Ramos (cell line): ENCODE data around the gene CLEC4D.
"Not testable (repeated sequence)": the region's sequence is repeated elsewhere in the genome, so short reads cannot be mapped to it uniquely, and the experiment has no call there.

Source experiments
- in situ Hi-C: fragments of 300-500 bp; cut with MboI; formaldehyde crosslinking; loops from one replicate; pipeline ENCODE4 v1.14.3; 2022; ENCODE audit warnings: low sequenced_read_pairs; ENCODE audit not compliant: unreplicated experiment

CLEC4D gene

DNA sequence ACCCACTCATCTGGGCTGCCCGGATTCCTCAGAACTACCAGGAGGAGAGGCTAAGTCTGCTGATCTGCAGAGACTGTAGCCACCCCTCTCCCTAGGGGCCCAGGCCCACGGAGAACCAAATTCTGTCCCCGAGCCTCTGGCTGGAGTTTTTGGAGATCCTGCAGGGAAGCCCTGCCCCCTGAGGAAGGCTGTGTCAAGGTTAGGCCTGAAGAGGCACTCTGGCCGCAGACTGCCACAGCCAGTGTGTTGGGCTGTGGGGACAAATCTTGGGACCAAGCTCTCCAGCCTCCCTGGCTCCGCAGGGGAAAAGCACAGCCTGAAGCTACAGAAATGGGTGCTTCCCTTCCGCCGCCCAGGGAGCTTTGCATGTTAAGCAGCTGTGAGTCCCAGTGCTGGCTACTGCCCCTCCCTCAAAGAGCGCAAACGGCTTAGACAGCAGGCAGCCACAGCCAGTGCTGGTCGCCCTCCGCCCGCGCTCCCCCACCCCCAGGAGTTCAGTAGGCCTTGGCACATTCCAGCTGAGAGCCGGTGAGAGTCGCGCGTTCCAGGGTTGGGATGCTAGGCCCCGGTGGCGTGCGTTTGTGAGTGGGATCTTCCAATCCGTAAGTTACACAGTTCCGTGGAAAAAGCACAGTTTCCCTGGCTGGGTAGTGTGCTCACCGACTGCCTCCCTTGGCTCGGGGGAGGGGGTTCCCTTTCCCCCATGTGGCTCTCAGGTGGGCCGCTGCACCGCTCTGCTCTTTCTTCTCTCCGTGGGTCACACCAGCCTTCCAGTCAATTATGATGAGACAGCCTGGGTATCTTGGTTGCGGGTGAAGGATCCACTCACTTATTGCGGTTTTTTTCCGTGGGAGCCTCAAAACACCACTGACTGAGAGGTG lies 14.2 kb downstream of the CLEC4D start:
- in situ Hi-C loops = loop anchor here (25.0 kb wide), 1 partner anchor 335 kb away; no protein-coding TSS in a partner anchor

DNA sequence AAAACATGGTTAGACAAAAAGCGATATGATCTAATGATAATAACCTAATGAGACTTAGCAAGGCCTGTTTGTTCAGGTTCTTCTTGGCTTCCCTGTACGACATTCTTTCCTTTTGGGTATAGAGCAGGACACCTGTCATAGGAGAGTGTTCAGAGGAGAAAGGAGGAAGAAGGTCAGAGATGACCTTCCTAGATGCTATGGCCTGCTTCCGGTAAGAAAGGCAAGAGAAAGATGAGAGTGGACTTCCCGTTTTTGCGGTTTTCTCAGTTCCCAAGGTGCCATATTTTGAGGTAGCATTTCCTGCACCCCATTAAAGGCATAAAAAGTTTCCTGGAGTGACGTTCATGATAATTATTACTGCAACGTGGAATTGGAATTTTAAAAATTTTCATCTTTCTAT lies 18.7 kb downstream of the CLEC4D start:
- in situ Hi-C loops = loop anchor here (25.0 kb wide), 1 partner anchor 330 kb away; no protein-coding TSS in a partner anchor

DNA sequence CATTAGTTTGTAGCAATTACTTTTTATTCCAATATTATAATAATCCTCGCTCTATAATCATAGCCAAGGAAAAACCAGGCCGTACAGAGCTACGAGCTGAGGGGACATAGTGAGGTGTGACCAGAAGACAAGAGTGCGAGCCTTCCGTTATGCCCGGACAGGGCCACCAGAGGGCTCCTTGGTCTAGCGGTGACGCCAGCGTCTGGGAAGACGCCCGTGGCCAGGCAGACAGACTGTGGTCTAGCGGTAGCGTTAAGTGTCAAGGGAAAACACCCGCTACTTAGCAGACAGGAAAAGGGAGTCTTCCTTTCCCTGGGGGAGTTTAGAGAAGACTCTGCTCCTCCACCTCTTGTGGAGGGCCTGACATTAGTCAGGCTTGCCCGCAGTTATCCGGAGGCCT lies 24.5 kb downstream of the CLEC4D start:
- in situ Hi-C loops = loop anchor here (25.0 kb wide), 1 partner anchor 324 kb away; no protein-coding TSS in a partner anchor

- in situ Hi-C loops = loop anchor here (10.0 to 25.0 kb wide), 2 partner anchors 321 to 504 kb away; no protein-coding TSS in a partner anchor
These were observed 27.5 kb downstream of the CLEC4D start, which contains the start of gene CLEC4E for GRCh38 chr12:8540831-8541230. Gene CLEC4E (minus strand): TSS chr12:8540905. CDS start chr12:8540797, 108 bp downstream.

DNA sequence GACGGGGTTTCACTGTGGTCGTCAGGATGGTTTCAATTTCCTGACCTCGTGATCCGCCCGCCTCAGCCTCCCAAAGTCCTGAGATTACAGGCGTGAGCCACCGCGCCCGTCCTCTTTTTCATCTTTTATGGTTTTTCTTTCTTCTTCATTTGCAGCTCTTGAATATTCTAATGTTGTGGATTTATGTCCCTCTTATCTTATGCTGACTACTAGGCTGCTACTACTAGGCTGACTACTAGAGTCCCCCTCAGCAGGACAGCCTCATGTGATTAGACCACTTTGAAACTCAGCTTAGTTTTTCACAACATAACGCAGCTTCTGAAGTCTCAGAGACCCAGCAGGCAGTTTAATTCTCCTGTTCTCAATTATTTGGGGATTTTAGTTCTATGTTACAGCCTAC lies 28.3 kb downstream of the CLEC4D start:
- in situ Hi-C loops = loop anchor here (10.0 to 25.0 kb wide), 2 partner anchors 321 to 503 kb away; no protein-coding TSS in a partner anchor

- in situ Hi-C loops = loop anchor here (10.0 to 25.0 kb wide), 2 partner anchors 318 to 501 kb away; no protein-coding TSS in a partner anchor
These were observed 31.0 kb downstream of the CLEC4D start for GRCh38 chr12:8544295-8544694.

DNA sequence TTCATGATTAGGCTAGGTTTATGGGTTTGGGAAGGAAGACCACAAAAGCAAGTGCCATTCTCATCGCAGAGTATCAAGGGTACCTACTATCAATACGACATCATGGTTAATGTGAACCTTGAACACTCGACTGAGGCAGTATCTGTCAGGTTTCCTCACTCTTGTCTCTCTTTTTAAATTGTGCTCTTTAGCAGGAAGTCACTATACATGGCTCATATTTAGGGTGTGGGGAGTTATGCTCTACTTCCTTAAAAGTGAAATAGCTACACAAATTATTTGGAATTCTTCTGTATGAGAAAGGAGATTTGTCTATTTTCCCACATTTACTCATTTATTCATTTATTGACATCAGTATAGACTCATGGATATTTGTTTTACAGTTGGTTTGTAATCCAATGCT lies 33.3 kb downstream of the CLEC4D start:
- in situ Hi-C loops = loop anchor here (10.0 to 25.0 kb wide), 2 partner anchors 316 to 498 kb away; no protein-coding TSS in a partner anchor

DNA sequence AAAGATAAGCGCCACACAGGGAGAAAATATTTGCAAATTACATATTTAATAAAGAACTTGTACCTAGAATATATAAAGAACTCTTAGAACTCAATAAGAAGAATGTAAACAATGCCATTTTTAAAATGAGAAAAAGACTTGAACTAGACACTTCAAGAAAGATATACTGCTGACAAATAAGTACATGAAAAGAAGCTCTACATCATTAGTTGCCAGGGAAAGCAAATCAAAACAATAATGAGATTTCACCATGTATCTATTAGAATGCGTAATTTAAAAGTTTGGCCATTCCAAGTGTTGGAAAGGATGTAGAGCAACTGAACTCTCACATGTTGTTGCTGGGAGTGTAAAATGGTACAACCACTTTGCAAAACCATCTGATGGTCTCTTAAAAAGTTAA lies 34.3 kb downstream of the CLEC4D start:
- in situ Hi-C loops = loop anchor here (10.0 to 25.0 kb wide), 2 partner anchors 315 to 497 kb away; no protein-coding TSS in a partner anchor

DNA sequence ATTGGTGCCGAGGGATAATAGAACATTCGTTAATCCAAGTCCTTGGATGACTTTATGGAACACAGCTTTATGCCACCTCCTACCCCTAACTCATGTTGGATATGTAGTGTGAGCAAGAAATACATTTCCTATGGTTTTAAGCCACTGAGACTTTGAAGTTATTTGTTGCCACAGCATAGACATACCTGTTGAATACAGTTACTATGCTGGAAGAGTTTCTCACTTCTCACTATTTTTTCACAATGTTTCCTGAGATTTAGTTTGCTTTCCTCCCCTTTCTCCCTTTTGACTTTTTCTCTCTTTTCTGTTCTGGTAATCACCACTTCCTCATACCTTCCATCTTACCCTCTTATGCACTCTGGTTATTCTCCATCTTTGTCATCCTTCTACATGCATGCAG lies 34.9 kb downstream of the CLEC4D start:
- in situ Hi-C loops = loop anchor here (10.0 to 25.0 kb wide), 2 partner anchors 314 to 497 kb away; no protein-coding TSS in a partner anchor

DNA sequence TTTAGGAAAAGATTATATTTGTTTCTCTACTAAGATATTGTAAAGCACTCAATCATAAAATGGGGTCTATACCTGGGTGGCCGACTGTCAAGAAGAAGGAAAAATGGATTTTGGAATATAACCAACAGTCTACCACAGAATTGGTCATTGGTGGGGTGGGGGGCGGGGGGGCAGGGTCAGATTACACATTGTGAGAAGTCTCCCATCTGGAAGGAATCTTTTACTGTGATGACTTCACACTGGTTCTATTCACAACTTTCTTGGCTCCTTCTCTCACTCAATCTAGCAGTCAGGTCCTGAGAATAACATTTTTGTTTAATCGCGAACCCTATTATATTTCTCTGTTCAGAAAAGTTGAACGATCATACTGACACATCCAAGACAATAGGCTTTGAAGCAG lies 36.1 kb downstream of the CLEC4D start:
- in situ Hi-C loops = loop anchor here (10.0 to 25.0 kb wide), 2 partner anchors 313 to 495 kb away; no protein-coding TSS in a partner anchor

DNA sequence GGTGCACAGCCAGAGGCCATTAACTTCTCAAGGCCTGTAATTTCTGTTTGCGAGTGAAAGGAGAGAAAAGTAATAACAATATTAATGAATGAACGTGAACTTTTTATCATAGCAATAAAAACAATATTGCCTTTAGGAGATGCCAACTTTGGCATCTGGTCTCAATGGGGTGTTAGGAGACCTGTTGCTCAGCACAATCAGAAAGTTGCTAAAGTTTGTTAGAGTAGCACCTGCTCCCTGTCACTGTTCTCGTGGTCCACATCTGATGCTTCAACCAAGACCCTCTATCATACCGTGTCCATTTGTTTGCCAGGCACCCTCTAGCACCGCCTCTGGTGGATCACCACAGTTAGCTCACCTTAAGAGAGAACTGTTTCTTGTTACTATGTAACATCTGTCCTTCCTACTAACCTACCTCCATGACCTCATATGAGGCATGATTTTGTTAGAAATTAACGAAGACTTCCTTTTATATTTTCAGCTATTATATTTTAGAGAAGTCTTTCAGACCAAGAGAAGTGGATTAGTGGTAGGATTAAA lies 39.9 kb downstream of the CLEC4D start:
- in situ Hi-C loops = no loop called here

DNA sequence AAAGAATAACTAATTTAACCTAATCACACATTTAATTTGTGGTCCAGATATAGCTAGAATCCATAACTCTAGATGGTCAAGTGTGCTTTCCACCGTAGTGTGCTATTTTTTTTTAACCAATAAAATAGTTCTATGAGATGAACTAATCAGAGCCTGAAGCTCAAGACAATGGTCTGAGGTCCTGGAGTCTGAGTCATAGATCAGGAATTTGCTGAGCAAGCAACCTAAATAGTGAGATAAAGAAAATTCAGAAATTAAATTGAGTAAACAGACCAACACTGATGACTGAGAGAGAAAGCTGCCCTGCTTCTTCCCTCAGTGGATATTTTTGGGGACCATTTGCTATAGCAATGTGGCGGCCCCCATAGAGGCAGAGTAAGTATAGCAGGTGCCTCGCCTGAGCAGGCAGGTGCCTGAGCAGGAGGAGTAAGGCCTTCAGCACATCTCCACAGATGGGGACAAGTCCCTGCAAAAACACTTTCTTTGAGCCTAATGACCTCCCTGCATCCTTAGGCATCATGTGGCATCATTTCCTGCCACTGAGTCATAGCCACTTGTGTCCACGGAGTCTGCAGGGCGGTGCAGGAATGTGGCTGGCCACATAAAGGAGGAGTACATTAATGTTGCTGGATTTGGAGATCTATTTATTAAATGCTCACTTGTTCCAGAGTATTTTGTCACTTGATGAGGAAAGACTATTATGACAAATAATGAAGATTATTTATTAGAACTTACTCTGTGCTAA lies 41.3 kb downstream of the CLEC4D start:
- in situ Hi-C loops = no loop called here

- in situ Hi-C loops = no loop called here
These were observed 43.3 kb downstream of the CLEC4D start for GRCh38 chr12:8556531-8557097.

- in situ Hi-C loops = no loop called here
These were observed 46.4 kb downstream of the CLEC4D start for GRCh38 chr12:8559676-8560075.

DNA sequence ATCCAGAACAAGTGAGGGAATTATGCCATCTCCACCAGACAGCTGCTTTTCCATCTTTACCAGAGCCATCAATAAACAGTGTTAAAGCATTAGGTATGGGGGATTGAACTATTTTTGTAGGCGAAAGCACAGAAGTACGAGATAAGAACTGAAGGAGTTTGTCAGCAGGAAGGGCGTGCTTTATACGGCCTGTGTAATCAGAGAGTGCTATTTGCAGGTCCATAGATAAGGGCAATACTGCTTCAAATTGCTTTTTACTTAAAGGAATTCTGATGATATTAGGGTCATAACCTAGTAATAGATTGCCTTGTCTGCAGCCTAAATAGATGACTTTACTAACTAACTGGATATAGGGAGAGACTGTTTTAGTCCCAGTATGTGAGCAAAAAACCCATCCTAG lies 47.7 kb downstream of the CLEC4D start:
- in situ Hi-C loops = no loop called here

- in situ Hi-C loops = no loop called here
These were observed 49.0 kb downstream of the CLEC4D start for GRCh38 chr12:8562310-8562709.

- in situ Hi-C loops = no loop called here
These were observed 50.1 kb downstream of the CLEC4D start for GRCh38 chr12:8563356-8563755.

GRCh38 chr12:8564656-8565055 lies 51.4 kb downstream of the CLEC4D start:
- in situ Hi-C loops = no loop called here

GRCh38 chr12:8566052-8566451 lies 52.7 kb downstream of the CLEC4D start:
- in situ Hi-C loops = not testable (repeated sequence)

GRCh38 chr12:8566525-8566924 lies 53.2 kb downstream of the CLEC4D start:
- in situ Hi-C loops = no loop called here
